GM18505 (cell line): ENCODE results near the gene KCNH1.
"Not testable (repeated sequence)": the region's sequence is repeated elsewhere in the genome, so short reads cannot be mapped to it uniquely, and the experiment has no call there.

Source experiments
- ATAC-seq: cut with Tn5 transposase; IDR thresholded peaks from one replicate; pipeline ENCODE4 v1.9.1; 2021; ENCODE audit not compliant: unreplicated experiment
- POLR2A ChIP-seq: IDR thresholded peaks from 4 replicates; pipeline ENCODE4 v1.6.1; 2011; ENCODE audit warnings: borderline replicate concordance; ENCODE audit not compliant: insufficient read depth, insufficient read length; ENCODE audit errors: extremely low read depth

The KCNH1 gene

DNA sequence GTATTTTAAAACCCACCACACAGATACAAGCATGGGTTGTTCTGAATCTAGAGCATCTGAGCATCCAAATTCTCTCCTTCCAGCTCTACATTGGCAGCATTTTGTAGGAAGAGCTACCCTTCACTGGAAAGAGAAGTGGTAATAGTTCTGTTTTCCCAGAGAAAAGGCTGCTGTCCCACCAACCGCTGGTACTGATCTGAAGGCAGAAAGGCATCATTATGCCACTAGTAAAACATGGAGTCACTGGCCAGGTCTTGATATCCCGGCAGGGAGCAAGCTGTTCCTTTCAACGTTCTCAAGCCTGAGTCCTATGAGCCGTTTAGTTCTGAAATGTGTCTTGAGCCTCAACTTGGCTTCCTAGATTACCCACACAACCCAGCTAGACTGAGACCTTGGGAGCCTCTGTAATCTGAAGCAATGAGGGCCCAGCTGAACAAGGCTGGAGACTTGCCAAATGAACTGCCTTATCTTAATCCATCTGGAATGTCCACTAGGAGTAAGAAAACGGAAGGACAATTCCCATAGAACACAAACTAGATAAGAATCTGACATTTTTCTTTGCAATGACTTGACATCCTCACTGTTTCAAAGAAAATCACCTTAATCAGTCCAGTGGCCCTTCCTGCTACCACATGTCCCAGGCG lies 116.8 kb downstream of the KCNH1 start:
- ATAC-seq: no peak
- TF ChIP-seq POLR2A: no peak

DNA sequence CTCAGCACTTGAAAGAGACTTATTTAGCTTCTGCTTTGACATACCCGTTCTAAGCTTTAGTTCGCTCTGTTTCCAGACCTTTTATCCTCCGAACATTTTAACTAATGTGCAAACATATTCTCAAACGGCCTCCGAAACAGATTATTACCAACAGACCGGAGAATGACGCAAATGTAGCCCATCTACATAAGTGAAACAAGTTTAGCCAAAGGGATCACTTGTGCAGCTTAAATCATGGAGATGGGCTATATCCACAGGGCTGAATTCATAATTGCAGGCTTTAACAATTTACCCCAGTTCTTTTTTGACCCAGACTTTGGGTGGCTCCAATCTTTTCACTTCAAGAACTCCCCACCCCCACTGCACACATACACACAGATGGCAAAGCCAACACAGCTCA lies 119.7 kb downstream of the KCNH1 start:
- ATAC-seq: no peak
- TF ChIP-seq POLR2A: no peak

DNA sequence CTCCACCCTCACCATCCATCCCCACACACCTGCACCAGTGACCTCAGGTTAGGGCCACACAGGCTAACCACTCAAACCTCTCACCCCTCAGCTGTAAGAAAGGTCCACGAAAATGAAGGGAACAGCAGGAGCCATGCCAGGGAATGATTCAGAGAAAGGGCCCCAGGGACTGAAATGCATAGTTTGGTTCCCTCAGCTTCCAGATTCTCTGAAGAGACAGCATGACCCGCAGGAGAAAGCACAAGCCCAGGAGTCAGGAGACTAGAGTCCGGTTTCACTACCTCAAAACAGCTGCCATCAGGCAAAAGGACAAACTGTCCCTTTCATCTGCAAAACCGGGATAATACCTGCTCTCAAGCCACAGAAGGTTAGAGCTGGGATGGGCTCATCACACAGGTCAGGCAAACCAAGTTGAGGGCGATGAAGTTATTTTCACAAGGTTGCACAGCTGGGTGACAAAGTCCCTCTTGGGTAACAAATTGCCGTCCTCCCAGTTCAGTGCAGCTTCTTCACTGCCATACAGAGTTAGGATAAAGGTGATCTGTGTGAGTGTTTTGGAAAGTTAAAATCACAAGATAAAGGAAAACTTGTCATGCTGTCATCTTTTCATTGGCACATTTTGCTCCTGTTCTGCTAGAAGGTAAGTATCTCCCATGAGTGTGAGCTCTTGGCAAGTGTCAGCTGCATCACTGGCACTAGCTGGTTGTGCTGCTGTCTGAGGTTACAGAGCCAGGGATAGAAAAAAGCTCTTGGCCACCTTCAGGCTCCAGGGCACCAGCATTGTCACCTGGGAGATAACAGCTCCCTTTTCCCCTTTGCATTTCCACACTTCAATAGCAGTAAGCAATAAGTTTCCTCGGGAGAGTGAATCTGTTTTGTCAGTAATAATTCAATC lies 120.4 kb downstream of the KCNH1 start:
- ATAC-seq: no peak
- no peak for TF ChIP-seq POLR2A

DNA sequence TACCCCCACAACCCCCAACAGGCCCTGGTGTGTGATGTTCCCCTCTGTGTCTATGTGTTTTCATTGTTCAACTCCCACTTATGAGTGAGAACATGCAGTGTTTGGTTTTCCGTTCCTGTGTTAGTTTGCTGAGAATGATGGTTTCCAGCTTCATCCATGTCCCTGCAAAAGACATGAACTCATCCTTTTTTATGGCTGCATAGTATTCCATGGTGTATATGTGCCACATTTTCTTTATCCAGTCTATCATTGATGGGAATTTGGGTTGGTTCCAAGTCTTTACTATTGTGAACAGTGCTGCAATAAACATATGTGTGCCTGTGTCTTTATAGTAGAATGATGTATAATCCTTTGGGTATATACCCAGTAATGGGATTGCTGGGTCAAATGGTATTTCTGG lies 122.8 kb downstream of the KCNH1 start:
- not testable (repeated sequence) for ATAC-seq

DNA sequence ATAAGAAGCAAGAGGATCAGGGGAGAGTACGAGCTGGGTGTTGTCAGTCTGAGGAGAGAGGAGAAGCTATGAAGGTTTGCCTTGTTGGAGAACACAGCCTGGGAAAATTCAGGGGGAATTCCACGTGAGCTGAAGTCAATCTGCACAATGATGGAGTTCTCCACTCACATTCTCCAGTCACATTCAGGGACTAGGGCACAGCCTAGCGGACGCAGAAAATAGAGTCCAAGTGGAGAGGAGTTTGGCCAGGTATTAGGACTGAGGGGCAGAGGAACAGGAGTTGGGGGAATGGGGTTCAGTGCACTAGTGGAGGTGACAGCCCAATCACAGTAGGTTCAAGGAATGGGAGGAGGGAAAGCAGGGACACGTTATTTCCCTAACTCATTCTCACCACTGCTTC lies 124.0 kb downstream of the KCNH1 start:
- ATAC-seq: no peak
- no peak for TF ChIP-seq POLR2A

DNA sequence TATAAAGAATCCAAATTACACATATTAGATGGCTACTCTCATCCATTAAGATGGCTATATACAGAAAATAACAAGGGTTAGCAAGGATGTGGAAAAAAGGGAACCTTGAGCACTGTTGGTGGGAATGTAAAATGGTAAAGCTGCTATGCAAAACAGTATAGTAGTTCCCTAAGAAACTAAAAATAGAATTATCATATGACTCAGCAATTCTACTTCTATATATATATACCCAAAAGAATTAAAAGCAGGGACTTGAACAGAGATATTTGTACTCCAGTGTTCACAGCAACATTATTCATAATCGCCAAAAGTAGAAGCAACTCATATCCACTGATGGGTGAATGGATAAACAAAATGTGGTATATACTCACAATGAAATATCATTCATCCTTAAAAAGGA lies 126.1 kb downstream of the KCNH1 start:
- no peak for ATAC-seq
- TF ChIP-seq POLR2A: no peak

DNA sequence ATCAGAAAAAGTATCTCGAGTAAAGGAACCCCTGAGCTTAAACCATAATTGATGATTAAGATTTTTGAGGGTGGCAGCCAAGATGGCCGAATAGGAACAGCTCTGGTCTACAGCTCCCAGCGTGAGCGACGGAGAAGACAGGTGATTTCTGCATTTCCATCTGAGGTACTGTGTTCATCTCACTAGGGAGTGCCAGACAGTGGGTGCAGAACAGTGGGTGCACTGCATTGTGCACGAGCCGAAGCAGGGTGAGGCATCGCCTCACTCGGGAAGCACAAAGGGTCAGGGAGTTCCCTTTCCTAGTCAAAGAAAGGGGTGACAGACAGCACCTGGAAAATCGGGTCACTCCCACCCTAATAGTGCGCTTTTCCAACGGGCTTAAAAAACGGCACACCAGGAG lies 138.0 kb downstream of the KCNH1 start:
- ATAC-seq: not testable (repeated sequence)

DNA sequence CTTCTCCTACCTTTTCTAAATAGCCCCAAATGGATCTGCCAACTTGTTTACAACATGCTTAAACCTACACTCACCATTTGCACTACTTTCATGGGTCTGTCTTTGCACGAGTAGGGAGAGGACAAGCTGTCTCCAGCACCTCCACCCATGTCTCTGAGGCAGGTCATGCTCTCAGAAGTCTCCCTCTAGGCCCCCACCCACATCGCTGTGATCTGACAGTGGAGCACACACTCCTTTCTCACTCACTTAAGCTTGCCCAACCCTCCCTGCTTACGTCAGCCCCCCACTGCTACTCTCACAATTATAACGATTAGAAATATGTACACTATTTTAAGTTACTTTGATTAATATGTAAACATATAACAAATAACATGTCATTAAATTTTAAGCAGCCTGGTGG lies 141.1 kb downstream of the KCNH1 start:
- no peak for TF ChIP-seq POLR2A
- ATAC-seq: no peak

DNA sequence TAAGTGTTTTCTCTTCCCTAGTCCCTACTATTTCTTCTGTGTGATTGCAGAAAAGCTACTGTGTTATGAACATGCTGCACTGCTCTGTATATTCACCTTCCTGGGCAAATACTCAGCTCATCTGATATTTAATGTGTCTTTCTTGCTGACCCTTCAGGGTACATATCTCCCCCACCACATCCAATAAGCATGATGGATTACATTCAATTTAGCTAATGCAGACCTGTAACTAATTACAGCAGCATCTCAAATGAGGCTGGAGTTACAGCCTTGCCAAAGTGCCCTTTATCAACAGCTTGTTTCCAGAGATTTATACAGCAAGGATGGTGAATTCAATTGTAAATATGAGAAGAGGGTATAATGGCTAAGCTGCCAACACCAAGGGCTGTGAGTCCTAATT lies 144.0 kb downstream of the KCNH1 start:
- no peak for TF ChIP-seq POLR2A
- no peak for ATAC-seq

DNA sequence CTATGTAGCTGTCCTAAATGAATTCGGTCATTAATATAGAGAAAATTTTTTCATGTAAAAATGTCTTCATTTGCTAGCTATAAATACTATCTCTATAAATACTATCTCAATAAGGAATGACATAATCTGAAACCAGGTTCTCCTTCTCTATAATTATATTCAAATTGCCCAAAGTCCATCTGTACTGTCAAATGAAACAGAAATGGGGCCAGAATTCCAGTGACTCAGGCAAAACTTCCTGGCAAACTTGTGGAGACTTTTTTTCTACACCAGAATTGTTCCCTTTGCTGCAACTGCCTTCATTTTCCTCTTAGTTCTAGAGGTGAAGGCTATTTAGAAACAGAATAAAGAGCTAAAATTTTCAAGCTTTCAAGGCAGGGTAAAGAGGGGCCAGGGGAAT lies 152.5 kb downstream of the KCNH1 start:
- ATAC-seq: no peak

DNA sequence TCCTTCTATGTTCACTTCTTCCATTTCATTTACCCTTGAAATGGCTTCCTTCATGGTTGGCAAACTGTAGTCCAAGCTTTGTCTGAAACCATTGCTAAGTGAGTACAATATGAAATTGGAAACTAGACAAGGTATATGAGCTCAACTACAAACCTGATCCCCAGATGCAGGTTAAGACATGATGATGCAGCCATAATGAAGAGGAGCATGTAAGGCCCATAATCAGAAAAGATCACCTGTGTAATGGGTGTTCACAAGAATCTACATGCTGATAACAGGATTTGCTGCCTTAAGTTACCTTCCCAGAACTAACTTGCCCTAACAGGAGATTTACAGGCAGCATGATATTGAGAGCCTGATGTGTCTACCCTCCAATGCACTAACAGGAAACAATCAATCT lies 153.9 kb downstream of the KCNH1 start:
- ATAC-seq: no peak
- TF ChIP-seq POLR2A: no peak

More for the DNA sequence above, 152.5 kb downstream of the KCNH1 start:
- TF ChIP-seq POLR2A: no peak

DNA sequence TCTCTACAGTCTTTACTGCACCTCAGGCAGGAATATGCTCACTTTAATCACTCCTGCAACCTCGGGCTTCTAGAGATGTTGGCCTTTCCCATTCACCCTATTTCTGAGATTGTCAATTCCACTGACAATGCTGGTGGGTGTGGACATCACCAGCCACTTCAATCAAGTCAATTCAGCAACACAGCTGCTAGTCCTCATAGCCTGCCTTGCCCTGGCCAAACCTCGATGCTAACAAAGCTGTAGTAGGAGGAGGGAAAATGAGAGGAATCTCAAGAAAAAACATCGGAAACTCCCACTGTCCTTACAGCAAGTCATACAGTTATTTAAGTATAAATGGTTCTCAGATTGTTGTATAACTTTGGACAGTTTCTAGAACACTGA lies 155.0 kb downstream of the KCNH1 start:
- ATAC-seq: no peak
- TF ChIP-seq POLR2A: no peak

DNA sequence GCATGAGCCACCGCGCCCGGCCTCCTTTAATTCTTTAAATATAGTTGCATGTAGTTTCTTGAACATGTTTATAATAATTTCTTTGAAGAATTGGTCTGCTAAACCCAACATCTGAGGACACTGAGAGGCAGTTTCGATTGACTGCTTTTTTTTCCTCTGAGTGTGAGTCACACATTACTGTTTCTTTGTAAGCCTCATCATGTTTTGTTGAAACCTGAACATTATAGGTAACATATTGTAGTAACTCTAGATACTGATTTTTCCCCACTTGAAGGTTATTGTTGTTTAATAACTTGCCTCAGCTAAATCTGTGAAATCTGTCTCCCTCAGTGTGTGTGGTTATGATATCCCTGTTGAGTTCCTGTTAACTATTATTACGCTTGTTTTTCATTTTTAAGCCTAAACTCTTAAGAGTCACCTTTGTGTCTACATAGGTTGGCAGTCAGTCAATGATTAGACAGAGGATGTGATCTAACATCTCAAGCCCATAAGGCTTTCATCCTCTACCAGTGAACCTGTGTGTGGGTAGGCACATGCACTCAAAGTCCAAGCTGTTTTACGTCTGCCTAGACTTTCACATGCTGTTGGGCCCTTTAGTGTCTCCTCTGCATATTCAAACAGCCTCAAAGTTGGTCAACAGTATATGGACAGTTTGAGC lies 155.5 kb downstream of the KCNH1 start:
- TF ChIP-seq POLR2A: no peak
- no peak for ATAC-seq

DNA sequence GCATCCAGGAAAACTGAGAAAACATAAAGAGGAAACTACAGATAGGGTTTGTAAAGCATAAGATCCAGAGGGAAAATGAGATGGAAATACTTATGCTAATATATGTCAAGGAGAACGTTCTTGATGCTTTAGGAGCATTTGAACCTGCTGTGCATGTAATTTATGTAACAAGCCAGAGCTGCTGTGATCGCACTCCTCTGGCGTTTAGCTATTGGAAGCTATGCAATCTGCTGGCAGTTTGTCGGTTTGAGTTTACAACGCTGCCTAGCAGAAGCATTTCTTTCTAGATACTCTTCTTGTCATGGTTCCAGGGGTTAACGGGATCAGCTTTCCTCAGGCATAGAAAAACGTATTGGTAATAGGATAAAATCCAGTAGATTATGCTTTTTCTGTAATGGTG lies 182.7 kb downstream of the KCNH1 start:
- TF ChIP-seq POLR2A: no peak
- no peak for ATAC-seq

DNA sequence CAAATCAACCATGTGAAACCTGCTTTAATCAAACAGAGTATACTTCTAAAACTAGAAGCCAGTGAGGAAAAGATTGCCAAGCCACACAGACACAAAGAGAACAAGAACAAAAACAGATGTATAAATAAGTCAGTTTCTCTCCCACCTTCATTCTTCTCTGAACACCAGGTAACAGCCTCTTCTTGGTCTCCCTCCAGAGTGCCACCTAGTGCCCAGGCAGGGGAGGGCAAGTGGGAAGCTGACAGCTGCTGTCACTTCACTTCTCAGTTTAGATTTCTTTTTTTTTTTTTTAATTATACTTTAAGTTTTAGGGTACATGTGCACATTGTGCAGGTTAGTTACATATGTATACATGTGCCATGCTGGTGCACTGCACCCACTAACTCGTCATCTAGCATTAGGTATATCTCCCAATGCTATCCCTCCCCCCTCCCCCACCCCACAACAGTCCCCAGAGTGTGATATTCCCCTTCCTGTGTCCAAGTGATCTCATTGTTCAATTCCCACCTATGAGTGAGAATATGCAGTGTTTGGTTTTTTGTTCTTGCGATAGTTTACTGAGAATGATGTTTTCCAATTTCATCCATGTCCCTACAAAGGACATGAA lies 183.9 kb downstream of the KCNH1 start:
- ATAC-seq: not testable (repeated sequence)
